ENCODE data around the gene CTIF. TPM values are rescaled to one million over a fixed set of nuclear protein-coding genes. Genes with fewer than 3 reads are reported as not detected.

Gene CTIF
- total RNA-seq, 1 donor from 2014 or later = 15.0 TPM

DNA sequence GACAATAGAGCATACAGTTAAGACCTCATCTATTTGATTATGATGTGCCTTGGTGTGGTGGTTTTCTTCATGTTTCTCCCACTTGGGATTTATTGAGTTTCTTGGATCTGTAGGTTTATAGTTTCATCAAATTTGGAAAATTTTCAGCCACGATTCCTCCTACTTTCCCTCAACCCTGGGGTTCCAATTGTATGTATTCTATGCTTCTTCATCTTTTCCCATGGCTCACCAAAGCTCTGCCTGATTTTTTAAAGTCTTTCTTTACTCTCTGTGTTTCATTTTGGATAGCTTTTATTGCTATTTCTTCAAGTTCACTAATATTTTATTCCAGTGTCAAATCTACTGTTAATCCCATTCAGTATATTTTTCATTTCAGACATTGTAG is 132.7 kb downstream of the CTIF start:
- Histone ChIP-seq H3K27me3 (ENCODE audit: control insufficient read depth, insufficient read depth, low read length) (no peaks in the 10 kb centered on the region), H3K36me3 (ENCODE audit: control insufficient read depth, insufficient read depth, low read length) (peaks cover 28% of the 10 kb centered on the region), H3K4me3 (ENCODE audit: low read depth, low read length) (no peak overlapping the region)
- FAIRE-seq (no peak), DNase-seq (ENCODE audit: low read depth) (no peak)
- TF ChIP-seq, protein P1, sequence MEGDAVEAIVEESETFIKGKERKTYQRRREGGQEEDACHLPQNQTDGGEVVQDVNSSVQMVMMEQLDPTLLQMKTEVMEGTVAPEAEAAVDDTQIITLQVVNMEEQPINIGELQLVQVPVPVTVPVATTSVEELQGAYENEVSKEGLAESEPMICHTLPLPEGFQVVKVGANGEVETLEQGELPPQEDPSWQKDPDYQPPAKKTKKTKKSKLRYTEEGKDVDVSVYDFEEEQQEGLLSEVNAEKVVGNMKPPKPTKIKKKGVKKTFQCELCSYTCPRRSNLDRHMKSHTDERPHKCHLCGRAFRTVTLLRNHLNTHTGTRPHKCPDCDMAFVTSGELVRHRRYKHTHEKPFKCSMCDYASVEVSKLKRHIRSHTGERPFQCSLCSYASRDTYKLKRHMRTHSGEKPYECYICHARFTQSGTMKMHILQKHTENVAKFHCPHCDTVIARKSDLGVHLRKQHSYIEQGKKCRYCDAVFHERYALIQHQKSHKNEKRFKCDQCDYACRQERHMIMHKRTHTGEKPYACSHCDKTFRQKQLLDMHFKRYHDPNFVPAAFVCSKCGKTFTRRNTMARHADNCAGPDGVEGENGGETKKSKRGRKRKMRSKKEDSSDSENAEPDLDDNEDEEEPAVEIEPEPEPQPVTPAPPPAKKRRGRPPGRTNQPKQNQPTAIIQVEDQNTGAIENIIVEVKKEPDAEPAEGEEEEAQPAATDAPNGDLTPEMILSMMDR (IDR thresholded peaks at IDR 0.05; ENCODE audit: insufficient read depth, low read length, severe bottlenecking) = no peak

DNA sequence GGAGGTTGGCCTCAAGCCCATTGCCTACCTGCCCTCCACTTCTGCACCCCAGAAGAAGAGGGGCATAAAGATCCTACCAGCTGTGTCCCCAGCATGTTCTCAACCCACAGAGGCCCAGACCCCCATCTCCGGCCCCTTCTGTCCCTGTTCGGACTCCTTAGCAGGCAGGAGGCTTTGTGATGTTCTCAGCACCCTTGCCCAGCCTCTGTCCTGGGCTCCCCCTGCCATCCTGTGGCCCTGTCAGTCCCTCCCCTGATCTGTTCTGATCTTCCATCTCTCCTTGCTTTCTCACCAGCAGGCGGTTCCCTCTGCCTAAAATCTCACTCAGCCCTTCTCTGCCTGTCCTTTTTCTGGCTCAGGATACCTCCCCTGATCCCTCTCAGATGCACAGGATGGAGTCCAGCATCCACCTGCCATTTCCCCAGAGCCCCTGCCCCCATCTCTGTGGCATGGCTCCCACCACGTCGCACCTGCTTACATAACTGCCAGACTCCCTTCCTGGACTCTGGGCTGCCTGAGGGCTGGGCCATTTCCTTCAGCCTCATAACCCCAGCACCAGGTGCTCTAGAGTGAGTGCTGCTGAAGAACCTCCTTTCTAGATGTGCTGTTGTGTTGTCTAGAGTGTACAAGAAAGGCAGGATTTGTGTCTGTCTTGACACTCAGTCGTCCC is 134.0 kb downstream of the CTIF start:
- FAIRE-seq = no peak
- peaks cover 21% of the 10 kb centered on the region for H3K36me3 ChIP-seq (ENCODE audit: control insufficient read depth, insufficient read depth, low read length)
- H3K4me3 ChIP-seq (ENCODE audit: low read depth, low read length) = no peak overlapping the region
- TF ChIP-seq, protein P1 (IDR thresholded peaks at IDR 0.05; ENCODE audit: insufficient read depth, low read length, severe bottlenecking) = no peak
- no peaks in the 10 kb centered on the region for H3K27me3 ChIP-seq (ENCODE audit: control insufficient read depth, insufficient read depth, low read length)
- no peak for DNase-seq (ENCODE audit: low read depth)

DNA sequence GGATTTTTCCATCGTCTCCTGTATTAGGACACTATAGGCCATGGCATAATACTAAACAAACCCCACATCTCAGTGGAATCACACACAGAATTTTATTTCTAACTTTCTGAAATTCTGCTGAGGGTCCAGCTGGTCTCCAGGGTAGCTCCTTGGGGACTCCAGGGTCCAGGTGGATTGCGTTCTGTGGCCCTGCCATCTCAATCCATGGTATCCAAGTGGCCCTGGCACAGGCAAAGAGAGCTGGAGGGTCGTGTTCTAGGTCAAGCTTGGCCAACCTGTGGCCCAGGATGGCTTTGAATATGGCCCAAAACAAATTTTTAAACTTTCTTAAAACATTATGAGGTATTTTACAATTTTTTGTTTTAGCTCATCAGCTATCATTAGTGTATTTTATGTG is 134.6 kb downstream of the CTIF start:
- Histone ChIP-seq H3K27me3 (ENCODE audit: control insufficient read depth, insufficient read depth, low read length) (no peaks in the 10 kb centered on the region), H3K4me3 (ENCODE audit: low read depth, low read length) (no peak overlapping the region), H3K36me3 (ENCODE audit: control insufficient read depth, insufficient read depth, low read length) (peaks cover 18% of the 10 kb centered on the region)
- DNase-seq (ENCODE audit: low read depth) = no peak
- TF ChIP-seq, protein P1 (IDR thresholded peaks at IDR 0.05; ENCODE audit: insufficient read depth, low read length, severe bottlenecking) = no peak
- FAIRE-seq = no peak

DNA sequence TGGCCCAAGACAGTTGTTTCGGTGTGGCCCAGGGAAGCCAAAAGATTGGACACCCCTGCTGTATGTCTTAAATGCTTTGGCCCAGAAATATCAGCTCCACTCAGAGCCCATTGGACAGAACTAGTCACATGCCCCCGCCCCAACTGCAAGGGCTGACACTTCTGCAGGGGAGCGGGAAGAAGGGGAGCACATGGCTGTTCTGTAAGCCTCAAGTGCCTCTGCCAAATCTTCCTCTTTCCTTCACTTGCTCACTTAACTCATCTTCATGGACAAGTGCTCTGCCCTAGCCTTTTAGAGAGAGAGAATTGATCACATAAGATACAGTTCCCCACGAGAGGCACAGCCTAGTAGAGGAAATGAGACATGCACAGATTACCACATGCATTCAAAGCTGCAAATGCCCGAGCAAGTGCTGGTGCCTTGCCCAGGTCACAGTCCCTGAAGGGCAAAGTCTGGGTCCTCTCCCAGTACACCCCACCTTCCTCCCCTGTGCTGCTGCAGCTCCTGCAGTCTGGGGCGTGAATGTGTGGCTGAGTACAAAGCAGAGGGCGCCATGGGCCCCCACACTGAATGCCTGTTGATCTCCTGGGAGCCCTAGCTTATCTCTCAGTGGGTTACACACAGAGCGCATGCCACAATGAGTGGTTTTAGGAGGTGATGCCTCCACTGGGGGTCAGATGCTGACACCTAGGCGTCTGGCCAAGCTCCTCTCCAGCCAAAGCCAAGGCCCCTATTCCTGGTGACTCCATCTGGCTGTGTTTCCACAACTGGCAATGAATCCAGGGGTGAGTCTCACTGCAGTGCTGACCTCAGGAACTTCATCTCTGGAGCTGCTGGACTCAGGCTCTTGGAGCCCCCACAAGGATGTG is 135.3 kb downstream of the CTIF start:
- FAIRE-seq (no peak), DNase-seq (ENCODE audit: low read depth) (peak; percentile 7)
- Histone ChIP-seq H3K36me3 (ENCODE audit: control insufficient read depth, insufficient read depth, low read length) (peaks cover 16% of the 10 kb centered on the region), H3K4me3 (ENCODE audit: low read depth, low read length) (no peak overlapping the region), H3K27me3 (ENCODE audit: control insufficient read depth, insufficient read depth, low read length) (no peaks in the 10 kb centered on the region)
- TF ChIP-seq, protein P1 (IDR thresholded peaks at IDR 0.05; ENCODE audit: insufficient read depth, low read length, severe bottlenecking) = no peak

DNA sequence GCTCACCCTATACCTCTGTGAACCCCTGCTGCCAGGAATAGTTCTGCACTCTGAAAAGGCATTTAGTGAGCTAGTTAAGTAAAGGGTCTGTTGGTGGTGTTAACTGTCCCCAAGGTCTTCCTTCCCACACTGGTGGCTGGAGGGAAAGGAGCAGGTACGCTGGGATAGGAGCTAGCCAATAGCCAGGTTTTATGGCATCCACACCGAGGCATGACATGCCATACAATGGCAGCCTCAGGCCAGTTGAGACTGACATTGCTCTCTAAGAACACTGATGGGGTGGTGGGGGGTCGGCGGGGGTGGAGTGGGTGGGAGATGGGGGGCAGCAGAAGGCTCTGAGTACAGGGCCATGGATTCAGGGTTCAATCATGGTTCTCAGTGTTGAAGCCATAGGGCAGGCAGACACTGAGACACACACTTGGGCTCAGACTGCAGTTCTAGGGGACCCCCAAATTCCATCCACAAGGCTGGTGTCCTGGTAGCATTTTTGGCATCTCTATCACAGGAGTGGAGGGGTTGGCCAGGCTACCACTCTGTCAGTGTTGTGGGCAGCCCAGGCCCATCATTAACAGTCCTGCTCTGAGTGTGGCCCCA is 136.0 kb downstream of the CTIF start:
- peak; percentile 88 for FAIRE-seq
- DNase-seq (ENCODE audit: low read depth) = no peak
- no peaks in the 10 kb centered on the region for H3K27me3 ChIP-seq (ENCODE audit: control insufficient read depth, insufficient read depth, low read length)
- H3K36me3 ChIP-seq (ENCODE audit: control insufficient read depth, insufficient read depth, low read length) = peaks cover 14% of the 10 kb centered on the region
- H3K4me3 ChIP-seq (ENCODE audit: low read depth, low read length) = no peak overlapping the region
- TF ChIP-seq, protein P1 (IDR thresholded peaks at IDR 0.05; ENCODE audit: insufficient read depth, low read length, severe bottlenecking) = no peak
